ENCODE measurements around the gene RBFA. TPM values are rescaled to one million over a fixed set of nuclear protein-coding genes. Genes with fewer than 3 reads are reported as not detected.

Gene RBFA
- total and polyA plus RNA-seq, 10 of the 15 experiments (the other 5 are each of a cell fraction or from before 2014, with no cell fraction given): 7.2 to 56.0 (median 37.7) TPM

- Histone ChIP-seq H3K4me2 (ENCODE audit: control insufficient read depth, insufficient read depth) (no peak overlapping the region), H3K27ac (ENCODE audit: control insufficient read depth, insufficient read depth) (no peak overlapping the region), H3K4me1 (ENCODE audit: control insufficient read depth, insufficient read depth, low read length) (no peaks in the 10 kb centered on the region), H3K9me3 (replicated peaks; ENCODE audit: control insufficient read depth, insufficient read depth, low read length) (peaks cover 3% of the 10 kb centered on the region; the same call in 1 of the 3 replicates), H4K20me1 (ENCODE audit: control insufficient read depth, insufficient read depth) (no peaks in the 10 kb centered on the region), H2AFZ (ENCODE audit: control insufficient read depth, low read depth, low read length) (no peak overlapping the region), H3K36me3 (ENCODE audit: control insufficient read depth in 2 of 2, insufficient read depth in 2 of 2, low read length in 1 of 2) (peaks cover 0 to 4% of the 10 kb centered on the region in 2 experiments; a peak in 3 of 4 replicates), H3K4me3 (no peak overlapping the region), H3K27me3 (replicated peaks in 1 of 2; ENCODE audit: control insufficient read depth in 2 of 2, insufficient read depth in 2 of 2, low read length in 1 of 2) (no peaks in the 10 kb centered on the region), H3K9ac (ENCODE audit: control insufficient read depth, insufficient read depth, low read length) (no peak overlapping the region), H3K79me2 (ENCODE audit: control insufficient read depth, insufficient read depth, low read length) (no peaks in the 10 kb centered on the region)
- RAD21 ChIA-PET (ENCODE audit: unreplicated experiment): no interaction called here
- no peak for TF ChIP-seq ZNF592 (IDR thresholded peaks at IDR 0.05)
- TF ChIP-seq HSF1 (IDR thresholded peaks at IDR 0.05; ENCODE audit: low read depth, low read length): no peak
- no peak for TF ChIP-seq BCLAF1 (IDR thresholded peaks at IDR 0.05)
- intact Hi-C loops (cut with micrococcal nuclease; ENCODE audit: unreplicated experiment) (no loop called here), in situ Hi-C loops (cut with MboI) (no loop called here)
- FAIRE-seq (no peak), ATAC-seq (no peak), DNase-seq (ENCODE audit: low read depth, low spot score) (no peak)
- 83% methylated on average over 9 of the region's 10 CpGs for WGBS (ENCODE audit: insufficient coverage, insufficient replicate concordance, low lambda C conversion rate, missing lambda C conversion rate)
- CTCF ChIA-PET: no interaction called here
- SMC1A ChIA-PET (ENCODE audit: uncharacterized antibody, unreplicated experiment): no interaction called here
- POLR2A ChIA-PET: no interaction called here
- BruUV-seq (replicated peaks): no TSS peak
Measured at GRCh38 chr18:80046961-80047541, 12.8 kb downstream of the RBFA start.

Data from GM12878 (cell line).